HCT116 (cell line): ENCODE data around the gene COL7A1. TPM values are rescaled to one million over a fixed set of nuclear protein-coding genes. Genes with fewer than 3 reads are reported as not detected.

Experiments
- ATAC-seq: fragments of 200-7000 bp; cut with Tn5 transposase; 2 replicates; pipeline ENCODE4 v1.9.1; 2020; ENCODE audit warnings: mild to moderate bottlenecking, moderate library complexity
- BruUV-seq: library from RNA; stranded (reverse); fragments of 400-500 nt; replicated peaks from 2 replicates; lab custom pipeline; 2021; lab: Mats Ljungman, UMichigan
- CTCF ChIA-PET: fragments of 300-600 bp; sonication (Branson Sonifier 250); formaldehyde crosslinking; loops from one replicate; lab custom pipeline; 2021; ENCODE audit warnings: antibody characterized with exemption; lab: Charles Lee
- POLR2A ChIA-PET: fragments of 300-600, 350-600 bp; sonication (Branson Sonifier 250); formaldehyde crosslinking; loops from one replicate; lab custom pipeline; 2021; ENCODE audit warnings: antibody characterized with exemption; lab: Charles Lee
- RAD21 ChIA-PET, 2 experiments: fragments of 300-600 bp; sonication (Branson Sonifier 250); formaldehyde crosslinking; loops; one replicate each; lab custom pipeline; 2023; ENCODE audit warnings: low total read pairs in 2 of 2; ENCODE audit not compliant: uncharacterized antibody in 2 of 2, unreplicated experiment in 2 of 2, low non-redundant PET in 1 of 2; lab: Charles Lee
- DNase-seq: peaks from one replicate; pipeline ENCODE4 v3.0.0-alpha.2; 2010; ENCODE audit warnings: low read depth, low spot score
- H2AFZ ChIP-seq: fragments of 200-600 bp; shearing (Covaris generic), sonication (generic); 2 replicates; pipeline ENCODE4 v1.6.1; 2017; ENCODE audit warnings: low read depth, mixed run types, mixed read lengths, antibody characterized with exemption, low read length; ENCODE audit not compliant: poor library complexity, severe bottlenecking
- H3K27ac ChIP-seq: 2 replicates; pipeline ENCODE4 v1.5.1; 2012; ENCODE audit warnings: low read depth, low read length
- H3K27me3 ChIP-seq: fragments of 200-600 bp; sonication (generic); 2 replicates; pipeline ENCODE4 v1.6.1; 2016; ENCODE audit warnings: mixed run types, low read length, mixed read lengths; ENCODE audit not compliant: insufficient read depth
- H3K36me3 ChIP-seq, 2 experiments: fragments of 200-500 bp in 1 of 2; fragments of 200-600 bp in 1 of 2; sonication (Bioruptor generic) in 1 of 2; sonication (generic) in 1 of 2; 2 replicates each; pipeline versions ENCODE4 v1.5.1 to v1.6.1; 2014 to 2016; ENCODE audit warnings: low read length in 2 of 2, inconsistent platforms in 1 of 2, mixed read lengths in 1 of 2, mixed run types in 1 of 2; ENCODE audit not compliant: insufficient read depth in 2 of 2, control insufficient read depth in 1 of 2
- H3K4me1 ChIP-seq, 2 experiments: fragments of 200-600 bp in 1 of 2; sonication (generic) in 1 of 2; 2 replicates each; pipeline versions ENCODE4 v1.5.1 to v1.6.1; 2012 to 2017; ENCODE audit warnings: low read length in 2 of 2, inconsistent platforms in 1 of 2, mild to moderate bottlenecking in 1 of 2, mixed read lengths in 1 of 2, mixed run types in 1 of 2, moderate library complexity in 1 of 2; ENCODE audit not compliant: insufficient read depth in 2 of 2, control insufficient read depth in 1 of 2
- H3K4me2 ChIP-seq: fragments of 200-600 bp; sonication (generic); 2 replicates; pipeline ENCODE4 v1.6.1; 2017; ENCODE audit warnings: mixed run types, low read length, mixed read lengths
- H3K4me3 ChIP-seq, 2 experiments: fragments of 200-600 bp in 1 of 2; sonication (generic) in 1 of 2; replicated peaks in 1 of 2; 2 replicates each; pipeline ENCODE4 v1.5.1; 2011 to 2016; ENCODE audit warnings: low read length in 2 of 2, control low read depth in 1 of 2, low read depth in 1 of 2, mild to moderate bottlenecking in 1 of 2, mixed read lengths in 1 of 2, mixed run types in 1 of 2
- H3K79me2 ChIP-seq: fragments of 200-600 bp; sonication (generic); 2 replicates; pipeline ENCODE4 v1.6.1; 2017; ENCODE audit warnings: mild to moderate bottlenecking, mixed run types, low read length, moderate library complexity, mixed read lengths; ENCODE audit not compliant: insufficient read depth
- H3K9ac ChIP-seq: fragments of 200-600 bp; sonication (generic); 2 replicates; pipeline ENCODE4 v1.6.1; 2016; ENCODE audit warnings: low read length, mixed read lengths
- H3K9me2 ChIP-seq: fragments of 200-600 bp; sonication (generic), shearing (Covaris generic); 2 replicates; pipeline ENCODE4 v1.6.1; 2017; ENCODE audit warnings: mixed run types, mild to moderate bottlenecking, moderate library complexity; ENCODE audit not compliant: insufficient read depth
- H3K9me3 ChIP-seq, 2 experiments: fragments of 200-500 bp in 1 of 2; fragments of 200-600 bp in 1 of 2; sonication (Bioruptor generic) in 1 of 2; sonication (generic) in 1 of 2; 2 replicates each; pipeline ENCODE4 v1.6.1; 2014 to 2017; ENCODE audit warnings: low read length in 2 of 2, mixed read lengths in 2 of 2, inconsistent platforms in 1 of 2, low read depth in 1 of 2, mild to moderate bottlenecking in 1 of 2, mixed run types in 1 of 2, moderate library complexity in 1 of 2; ENCODE audit not compliant: control insufficient read depth in 1 of 2, insufficient read depth in 1 of 2
- H4K20me1 ChIP-seq: fragments of 200-600 bp; sonication (generic), shearing (Covaris generic); 2 replicates; pipeline ENCODE4 v1.6.1; 2017; ENCODE audit warnings: mixed run types, mild to moderate bottlenecking, moderate library complexity; ENCODE audit not compliant: insufficient read depth
- CBX3 ChIP-seq: IDR thresholded peaks from 2 replicates; pipeline ENCODE4 v1.6.1; 2012; ENCODE audit warnings: low read depth
- ELF1 ChIP-seq: IDR thresholded peaks from 2 replicates; pipeline ENCODE4 v1.6.1; 2012; ENCODE audit warnings: low read depth, borderline replicate concordance
- EZH2phosphoT487 ChIP-seq: fragments of 200-600 bp; IDR thresholded peaks from 2 replicates; pipeline ENCODE4 v1.6.1; 2018; ENCODE audit warnings: antibody characterized with exemption, borderline replicate concordance
- MAX ChIP-seq: IDR thresholded peaks from 2 replicates; pipeline ENCODE4 v1.6.1; 2012
- SIN3A ChIP-seq: IDR thresholded peaks from 2 replicates; pipeline ENCODE4 v1.6.1; 2012; ENCODE audit warnings: low read depth
- SP1 ChIP-seq: IDR thresholded peaks from 2 replicates; pipeline ENCODE4 v1.6.1; 2012; ENCODE audit warnings: low read depth
- intact Hi-C: fragments of 100-400 bp; cut with micrococcal nuclease; formaldehyde crosslinking; loops from 2 replicates; pipeline ENCODE4 v1.10.0; 2022
- total RNA-seq: library from RNA; stranded (reverse); gene quantifications from one replicate; pipeline ENCODE4 v1.2.1, GENCODE V29; 2021; ENCODE audit not compliant: unreplicated experiment
- TF ChIP-seq, protein P1 (sequence below): IDR thresholded peaks from 2 replicates; pipeline ENCODE4 v1.6.1; 2012; ENCODE audit warnings: low read depth
- TF ChIP-seq, protein P2 (sequence below), 3 experiments: fragments of 200-600 bp in 1 of 3; sonication (generic) in 1 of 3; IDR thresholded peaks in 2 of 3; conservative IDR thresholded peaks in 1 of 3; 2 replicates each; pipeline ENCODE4 v1.5.1; 2012 to 2017; ENCODE audit warnings: low read depth in 2 of 3, low read length in 2 of 3, antibody characterized with exemption in 1 of 3, borderline replicate concordance in 1 of 3, control low read depth in 1 of 3, mild to moderate bottlenecking in 1 of 3, mixed read lengths in 1 of 3, mixed run types in 1 of 3, moderate library complexity in 1 of 3; ENCODE audit not compliant: insufficient read depth in 1 of 3
- TF ChIP-seq, protein P3 (sequence below): IDR thresholded peaks from 2 replicates; pipeline ENCODE4 v1.6.1; 2012

COL7A1 gene
- total RNA-seq, 1 experiment from 2014 or later, result 11.4 TPM

- TF ChIP-seq, protein P1, sequence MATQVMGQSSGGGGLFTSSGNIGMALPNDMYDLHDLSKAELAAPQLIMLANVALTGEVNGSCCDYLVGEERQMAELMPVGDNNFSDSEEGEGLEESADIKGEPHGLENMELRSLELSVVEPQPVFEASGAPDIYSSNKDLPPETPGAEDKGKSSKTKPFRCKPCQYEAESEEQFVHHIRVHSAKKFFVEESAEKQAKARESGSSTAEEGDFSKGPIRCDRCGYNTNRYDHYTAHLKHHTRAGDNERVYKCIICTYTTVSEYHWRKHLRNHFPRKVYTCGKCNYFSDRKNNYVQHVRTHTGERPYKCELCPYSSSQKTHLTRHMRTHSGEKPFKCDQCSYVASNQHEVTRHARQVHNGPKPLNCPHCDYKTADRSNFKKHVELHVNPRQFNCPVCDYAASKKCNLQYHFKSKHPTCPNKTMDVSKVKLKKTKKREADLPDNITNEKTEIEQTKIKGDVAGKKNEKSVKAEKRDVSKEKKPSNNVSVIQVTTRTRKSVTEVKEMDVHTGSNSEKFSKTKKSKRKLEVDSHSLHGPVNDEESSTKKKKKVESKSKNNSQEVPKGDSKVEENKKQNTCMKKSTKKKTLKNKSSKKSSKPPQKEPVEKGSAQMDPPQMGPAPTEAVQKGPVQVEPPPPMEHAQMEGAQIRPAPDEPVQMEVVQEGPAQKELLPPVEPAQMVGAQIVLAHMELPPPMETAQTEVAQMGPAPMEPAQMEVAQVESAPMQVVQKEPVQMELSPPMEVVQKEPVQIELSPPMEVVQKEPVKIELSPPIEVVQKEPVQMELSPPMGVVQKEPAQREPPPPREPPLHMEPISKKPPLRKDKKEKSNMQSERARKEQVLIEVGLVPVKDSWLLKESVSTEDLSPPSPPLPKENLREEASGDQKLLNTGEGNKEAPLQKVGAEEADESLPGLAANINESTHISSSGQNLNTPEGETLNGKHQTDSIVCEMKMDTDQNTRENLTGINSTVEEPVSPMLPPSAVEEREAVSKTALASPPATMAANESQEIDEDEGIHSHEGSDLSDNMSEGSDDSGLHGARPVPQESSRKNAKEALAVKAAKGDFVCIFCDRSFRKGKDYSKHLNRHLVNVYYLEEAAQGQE, result no peak
- no peak for TF ChIP-seq SP1
- no peak for TF ChIP-seq EZH2phosphoT487
- TF ChIP-seq CBX3, result no peak
- TF ChIP-seq, protein P2, sequence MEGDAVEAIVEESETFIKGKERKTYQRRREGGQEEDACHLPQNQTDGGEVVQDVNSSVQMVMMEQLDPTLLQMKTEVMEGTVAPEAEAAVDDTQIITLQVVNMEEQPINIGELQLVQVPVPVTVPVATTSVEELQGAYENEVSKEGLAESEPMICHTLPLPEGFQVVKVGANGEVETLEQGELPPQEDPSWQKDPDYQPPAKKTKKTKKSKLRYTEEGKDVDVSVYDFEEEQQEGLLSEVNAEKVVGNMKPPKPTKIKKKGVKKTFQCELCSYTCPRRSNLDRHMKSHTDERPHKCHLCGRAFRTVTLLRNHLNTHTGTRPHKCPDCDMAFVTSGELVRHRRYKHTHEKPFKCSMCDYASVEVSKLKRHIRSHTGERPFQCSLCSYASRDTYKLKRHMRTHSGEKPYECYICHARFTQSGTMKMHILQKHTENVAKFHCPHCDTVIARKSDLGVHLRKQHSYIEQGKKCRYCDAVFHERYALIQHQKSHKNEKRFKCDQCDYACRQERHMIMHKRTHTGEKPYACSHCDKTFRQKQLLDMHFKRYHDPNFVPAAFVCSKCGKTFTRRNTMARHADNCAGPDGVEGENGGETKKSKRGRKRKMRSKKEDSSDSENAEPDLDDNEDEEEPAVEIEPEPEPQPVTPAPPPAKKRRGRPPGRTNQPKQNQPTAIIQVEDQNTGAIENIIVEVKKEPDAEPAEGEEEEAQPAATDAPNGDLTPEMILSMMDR (IDR thresholded peaks at IDR 0.05 in 2 of 3, conservative IDR thresholded peaks at IDR 0.05 in 1 of 3; ENCODE audit: borderline replicate concordance in 1 of 3, insufficient read depth in 1 of 3, low read depth in 2 of 3, low read length in 2 of 3), result no peak
- no peak for TF ChIP-seq MAX
- TF ChIP-seq SIN3A, result no peak
- TF ChIP-seq ELF1, result no peak
- TF ChIP-seq, protein P3, sequence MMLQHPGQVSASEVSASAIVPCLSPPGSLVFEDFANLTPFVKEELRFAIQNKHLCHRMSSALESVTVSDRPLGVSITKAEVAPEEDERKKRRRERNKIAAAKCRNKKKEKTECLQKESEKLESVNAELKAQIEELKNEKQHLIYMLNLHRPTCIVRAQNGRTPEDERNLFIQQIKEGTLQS, result no peak
- BruUV-seq, result no TSS peak
- Histone ChIP-seq H3K27me3 (no peaks in the 10 kb centered on the region), H3K4me1 (peaks cover 3% of the 10 kb centered on the region in 2 experiments), H3K4me3 (no peak overlapping the region), H3K27ac (no peak overlapping the region), H3K9me3 (no peaks in the 10 kb centered on the region), H2AFZ (no peak overlapping the region), H3K4me2 (no peak overlapping the region), H3K9ac (no peak overlapping the region), H4K20me1 (no peaks in the 10 kb centered on the region), H3K36me3 (no peaks in the 10 kb centered on the region), H3K9me2 (no peaks in the 10 kb centered on the region), H3K79me2 (no peaks in the 10 kb centered on the region)
- POLR2A ChIA-PET, result no interaction called here
- ATAC-seq (no peak), DNase-seq (no peak)
- RAD21 ChIA-PET, result no interaction called here
- CTCF ChIA-PET, result no interaction called here
- intact Hi-C loops, result no loop called here
Measured at GRCh38 chr3:48641396-48641795, 46.3 kb upstream of the COL7A1 start.
